ENCODE data around the gene SNRNP48.

SNRNP48 gene, protein sequence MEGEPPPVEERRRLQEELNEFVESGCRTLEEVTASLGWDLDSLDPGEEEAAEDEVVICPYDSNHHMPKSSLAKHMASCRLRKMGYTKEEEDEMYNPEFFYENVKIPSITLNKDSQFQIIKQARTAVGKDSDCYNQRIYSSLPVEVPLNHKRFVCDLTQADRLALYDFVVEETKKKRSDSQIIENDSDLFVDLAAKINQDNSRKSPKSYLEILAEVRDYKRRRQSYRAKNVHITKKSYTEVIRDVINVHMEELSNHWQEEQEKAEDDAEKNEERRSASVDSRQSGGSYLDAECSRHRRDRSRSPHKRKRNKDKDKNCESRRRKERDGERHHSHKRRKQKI

DNA sequence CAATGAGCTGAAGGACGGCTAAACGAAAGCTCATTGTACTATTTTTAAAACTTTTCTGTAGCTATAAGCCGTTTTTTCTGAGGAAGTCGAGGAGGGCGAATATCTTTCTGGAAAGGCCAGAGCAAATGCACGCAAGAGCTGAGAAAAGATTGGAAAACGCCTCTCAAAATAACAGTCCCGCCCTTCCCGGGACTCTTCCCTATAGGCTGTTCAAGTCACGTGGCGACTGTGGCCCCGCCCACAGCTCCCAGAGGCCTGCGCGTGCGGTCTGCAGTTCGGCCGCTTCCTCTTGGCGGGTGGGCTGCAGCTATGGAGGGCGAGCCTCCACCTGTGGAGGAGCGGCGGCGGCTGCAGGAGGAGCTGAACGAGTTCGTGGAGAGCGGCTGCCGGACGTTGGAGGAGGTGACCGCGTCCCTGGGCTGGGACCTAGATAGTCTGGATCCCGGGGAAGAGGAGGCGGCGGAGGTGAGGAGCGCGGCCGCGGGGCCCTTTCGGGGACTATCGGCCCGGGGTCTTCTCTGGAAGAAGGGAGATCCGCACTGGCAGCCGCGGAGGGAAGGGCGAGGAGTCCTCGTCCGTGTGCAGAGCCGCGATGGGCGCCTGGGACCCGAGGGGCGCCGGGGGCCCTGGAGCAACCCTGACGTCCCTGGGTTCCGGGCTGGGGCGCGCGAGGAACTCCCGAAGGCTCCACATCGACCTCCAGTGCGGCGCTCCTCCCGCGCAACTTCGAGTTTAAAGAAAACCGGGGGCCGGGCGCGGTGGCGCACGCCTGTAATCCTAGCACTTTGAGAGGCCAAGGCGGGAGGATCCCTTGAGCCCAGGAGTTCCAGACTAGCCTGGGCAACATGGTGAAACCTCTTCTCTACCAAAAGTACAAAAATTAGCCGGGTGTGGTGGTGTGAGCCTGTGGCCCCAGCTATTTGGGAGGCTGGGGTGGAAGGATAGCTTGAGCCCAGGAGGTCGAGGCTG lies at the start of gene SNRNP48:
Gene SNRNP48 (plus strand): TSS at position 250 of the 969 bp plus-strand sequence. CDS start 60 bp downstream, at position 310.
- ATAC-seq = peak; percentile 99 to 100

DNA sequence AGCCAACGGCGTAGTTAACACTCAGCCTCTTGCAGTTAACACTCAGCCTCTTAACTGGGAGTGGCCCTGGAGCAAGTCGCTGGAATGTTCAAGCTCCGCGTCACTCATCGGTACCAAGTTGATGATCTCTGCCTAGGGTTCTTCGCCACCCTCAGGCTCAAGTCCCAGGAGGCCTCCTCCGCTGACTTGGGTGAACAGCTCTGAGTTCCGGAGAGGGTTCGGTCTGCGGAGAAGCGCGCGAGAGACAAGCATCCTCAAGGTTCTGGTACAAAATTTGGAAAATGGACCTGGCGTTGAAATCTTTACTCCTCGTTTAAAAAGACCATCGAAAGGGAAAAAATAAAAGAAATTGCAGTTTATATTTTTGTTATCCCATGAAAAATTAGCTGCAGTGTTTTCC lies 49.4 kb upstream of the SNRNP48 start:
- no peak for ATAC-seq

DNA sequence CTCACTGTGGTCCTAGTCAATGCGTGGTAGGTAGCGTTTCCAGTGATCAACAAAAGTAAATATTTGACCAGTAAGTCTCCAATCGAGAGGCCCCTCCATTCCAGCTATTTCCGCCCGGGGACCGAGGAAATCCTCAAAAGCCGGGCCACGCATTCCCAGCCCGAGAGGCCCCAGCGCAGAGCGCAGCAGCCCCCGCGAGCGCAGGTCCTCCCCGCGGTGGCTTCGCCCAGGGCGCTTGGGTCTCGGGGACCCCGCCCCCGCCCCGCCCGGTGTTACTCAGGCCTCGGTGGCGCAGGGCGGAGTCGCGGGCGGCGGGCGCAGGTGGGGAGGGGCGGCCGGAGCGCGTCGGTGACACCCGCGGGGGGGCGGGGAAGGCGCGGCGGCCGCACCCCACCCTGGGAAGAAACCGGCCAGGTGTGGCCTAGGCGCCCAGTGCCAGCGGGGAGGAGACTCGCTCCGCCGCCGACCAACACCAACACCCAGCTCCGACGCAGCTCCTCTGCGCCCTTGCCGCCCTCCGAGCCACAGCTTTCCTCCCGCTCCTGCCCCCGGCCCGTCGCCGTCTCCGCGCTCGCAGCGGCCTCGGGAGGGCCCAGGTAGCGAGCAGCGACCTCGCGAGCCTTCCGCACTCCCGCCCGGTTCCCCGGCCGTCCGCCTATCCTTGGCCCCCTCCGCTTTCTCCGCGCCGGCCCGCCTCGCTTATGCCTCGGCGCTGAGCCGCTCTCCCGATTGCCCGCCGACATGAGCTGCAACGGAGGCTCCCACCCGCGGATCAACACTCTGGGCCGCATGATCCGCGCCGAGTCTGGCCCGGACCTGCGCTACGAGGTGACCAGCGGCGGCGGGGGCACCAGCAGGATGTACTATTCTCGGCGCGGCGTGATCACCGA lies 48.6 kb upstream of the SNRNP48 start, which contains the start of gene DSP:
Gene DSP (plus strand): TSS at position 497 of the 890 bp plus-strand sequence. CDS start 245 bp downstream, at position 742.
- peak; percentile 44 to 59 for ATAC-seq

DNA sequence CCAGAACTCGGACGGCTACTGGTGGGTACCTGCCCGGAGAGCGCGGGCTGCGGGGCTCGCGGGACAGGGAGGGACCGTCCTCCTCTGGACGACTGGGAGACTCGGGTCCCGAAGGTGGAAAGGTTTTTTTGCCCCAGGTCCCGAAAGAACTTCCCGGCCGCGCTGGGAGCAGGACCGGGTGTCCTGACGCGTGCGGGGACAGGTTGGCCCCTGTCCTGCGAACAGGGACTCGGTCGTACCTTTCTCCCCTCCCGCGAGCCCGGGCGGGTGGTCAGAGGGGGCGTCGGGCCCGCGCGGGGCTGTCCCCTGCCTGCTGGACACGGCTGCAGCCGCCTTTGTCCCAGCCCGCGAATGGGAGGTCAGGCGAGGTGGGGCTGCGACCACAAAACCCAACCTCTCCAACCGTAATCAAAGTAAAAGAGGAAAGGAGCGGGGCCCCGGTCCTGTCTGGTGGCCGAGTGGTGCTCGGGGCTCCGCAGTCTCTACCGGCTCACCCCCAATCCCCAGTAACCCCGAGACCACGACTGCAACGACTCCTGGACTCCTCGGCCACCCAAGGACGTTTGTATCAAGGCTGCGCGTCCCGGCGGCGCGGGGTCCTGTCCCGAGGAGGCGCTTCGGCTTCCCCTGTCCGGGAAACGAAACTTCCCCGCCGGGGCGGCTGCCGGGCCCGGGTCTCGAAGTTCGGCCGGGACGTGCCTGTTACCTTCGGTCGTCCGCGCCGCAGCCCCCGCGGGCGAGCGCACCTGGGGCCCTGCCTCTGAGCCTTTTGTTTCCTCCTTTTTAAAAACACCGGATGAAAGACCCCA lies 47.7 kb upstream of the SNRNP48 start:
- peak in 1 of 2 donors; percentile 22 for ATAC-seq

DNA sequence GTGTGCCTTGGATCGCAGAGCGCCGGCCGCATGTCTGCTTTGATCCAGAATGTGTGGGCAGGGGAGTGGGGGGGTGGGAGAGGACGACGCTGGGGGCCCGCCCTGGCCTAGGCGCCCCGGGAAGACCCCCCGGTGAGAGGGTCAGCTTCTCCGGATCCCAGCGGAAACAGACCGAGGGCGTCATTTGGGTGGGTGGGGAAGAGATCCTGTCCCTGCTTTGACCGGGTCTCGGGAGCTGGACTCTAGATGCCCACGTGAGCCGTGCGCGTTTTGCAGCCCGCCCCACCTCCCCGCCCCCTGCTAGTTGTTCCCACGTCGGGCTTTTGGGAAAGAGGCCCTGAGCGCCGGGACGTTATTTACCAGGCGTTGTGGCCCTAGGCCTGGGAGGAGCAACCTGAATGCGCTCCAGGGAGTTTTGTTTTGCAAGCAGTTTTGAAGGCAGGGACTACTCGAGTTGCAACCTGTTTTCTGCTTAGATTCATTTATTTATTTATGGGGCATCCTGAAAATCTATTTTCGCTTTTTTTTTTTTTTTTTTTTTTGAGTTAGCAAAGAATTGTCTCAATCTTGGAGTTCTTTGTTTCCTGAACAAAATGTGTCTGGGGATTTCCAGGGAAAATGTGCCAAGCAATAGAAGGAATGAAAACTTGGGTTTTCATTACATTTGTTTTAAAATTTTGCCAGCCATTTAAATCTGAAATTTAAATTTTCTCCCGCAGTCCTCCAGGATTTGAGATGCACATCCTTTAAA lies 46.9 kb upstream of the SNRNP48 start:
- no peak for ATAC-seq

DNA sequence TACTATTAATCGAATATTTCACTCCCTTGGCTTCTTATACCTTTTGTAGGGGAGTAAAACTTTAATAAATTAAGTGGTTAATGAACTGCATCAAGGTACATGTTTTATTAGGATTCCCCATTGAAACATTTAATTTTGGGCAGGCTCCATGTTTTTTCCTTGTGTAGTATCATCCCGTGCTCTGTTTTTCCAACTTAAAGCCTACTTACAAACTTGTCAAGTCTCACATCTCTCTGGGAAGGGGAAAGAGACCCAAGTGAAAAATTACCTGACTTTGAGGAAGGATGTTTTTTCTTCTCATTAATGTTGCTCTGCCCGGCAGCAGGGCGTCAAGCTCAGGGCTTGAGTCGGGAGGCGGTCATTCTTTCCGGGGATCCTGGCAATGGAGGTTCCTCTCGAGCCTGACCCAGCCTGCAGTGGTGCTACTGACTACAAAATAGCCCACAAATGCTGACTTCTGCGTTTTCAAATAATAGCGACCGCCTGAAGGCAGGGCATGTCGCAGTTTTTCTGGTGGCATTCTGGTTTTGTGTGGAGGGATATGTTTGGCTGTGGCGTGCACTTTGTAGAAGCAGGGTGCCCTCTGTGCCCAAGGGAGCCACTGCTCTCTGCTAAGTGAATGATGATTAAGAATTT lies 46.1 kb upstream of the SNRNP48 start:
- no peak for ATAC-seq

DNA sequence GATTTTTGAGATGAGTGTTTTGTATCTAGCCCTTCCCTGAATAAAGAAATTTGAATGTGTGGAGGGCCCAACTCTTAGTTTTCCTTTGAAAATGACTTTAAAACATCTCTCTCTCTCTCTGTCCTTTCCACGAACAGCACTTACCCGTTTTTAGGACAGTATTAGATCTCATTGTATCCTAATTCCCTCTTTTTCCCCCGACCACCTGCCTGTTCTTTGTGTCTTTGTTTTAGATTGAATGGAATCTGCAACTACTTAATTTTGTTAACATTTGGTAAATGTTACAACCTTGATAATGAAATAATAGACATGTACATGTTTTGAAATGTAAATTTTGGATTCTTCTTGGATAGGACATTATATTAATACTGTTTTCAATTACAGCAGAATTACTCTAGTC lies 45.4 kb upstream of the SNRNP48 start:
- ATAC-seq = no peak

DNA sequence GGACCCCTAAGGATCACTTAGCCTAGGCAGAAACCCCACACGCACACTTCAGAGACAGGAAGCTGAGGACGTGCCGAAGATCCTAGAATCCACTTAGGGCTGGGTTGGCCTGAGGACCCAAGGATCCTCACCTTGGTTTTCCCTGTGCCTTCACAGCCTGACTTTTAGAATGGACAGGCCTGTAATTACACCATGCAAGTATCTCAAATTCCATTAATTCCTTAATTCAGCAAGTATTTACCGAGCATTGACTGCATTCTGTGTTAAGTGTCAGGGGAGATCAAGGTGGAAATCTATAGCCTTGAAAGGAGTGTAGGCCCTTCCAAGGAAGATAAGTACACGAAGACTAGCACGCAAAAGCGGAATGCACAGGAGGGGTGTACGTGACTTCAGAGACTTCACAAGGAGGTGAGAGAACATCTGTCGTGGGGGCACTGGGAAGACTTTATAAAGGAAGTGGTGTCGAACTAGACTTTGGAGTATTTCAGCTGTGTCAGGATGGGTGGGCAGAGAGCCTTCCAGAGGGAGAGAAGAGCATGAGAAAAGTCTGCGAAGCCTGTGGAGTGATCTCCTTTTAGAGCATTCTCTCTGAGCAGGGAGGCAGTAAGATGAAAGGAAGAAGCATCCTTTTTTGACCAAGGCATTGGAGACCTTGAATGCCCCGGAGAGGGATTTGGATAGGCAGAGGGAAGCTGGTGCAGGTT lies 44.5 kb upstream of the SNRNP48 start:
- no peak for ATAC-seq

DNA sequence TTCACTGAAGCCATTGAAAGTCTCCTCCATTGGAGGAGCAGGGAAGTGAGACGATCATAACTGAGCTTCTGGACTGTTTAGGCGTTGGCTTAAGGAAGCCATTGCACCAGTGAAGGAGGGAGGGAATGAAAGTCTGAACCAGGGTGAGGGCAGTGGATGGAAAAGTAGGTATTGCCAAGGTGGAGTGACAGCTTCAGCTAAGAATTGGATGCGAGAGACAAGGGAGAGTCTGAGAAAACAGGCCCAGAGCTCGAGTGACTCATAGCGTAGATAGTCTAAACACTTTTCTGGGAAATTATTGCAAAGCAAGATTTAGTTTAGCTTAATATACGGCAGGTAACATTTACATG lies 44.0 kb upstream of the SNRNP48 start:
- ATAC-seq = no peak

DNA sequence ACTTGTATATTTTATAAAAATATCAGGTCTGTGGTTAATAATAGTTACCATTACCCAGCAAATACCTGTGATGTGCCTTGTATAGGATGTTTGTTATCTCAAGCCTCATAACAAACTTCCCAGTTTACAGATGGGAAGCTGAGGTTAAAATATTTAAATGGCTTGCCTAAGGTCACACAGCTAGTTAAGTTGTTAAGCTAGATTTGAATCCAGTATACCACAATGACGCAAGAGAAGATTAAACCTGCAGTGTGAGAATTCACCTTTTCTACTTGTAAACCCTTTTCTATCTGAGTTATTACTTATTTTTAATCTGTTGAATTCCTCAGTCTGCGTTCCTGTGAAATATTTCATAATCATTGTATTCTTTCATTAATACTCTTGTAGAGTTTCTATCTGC lies 43.6 kb upstream of the SNRNP48 start:
- ATAC-seq = no peak

DNA sequence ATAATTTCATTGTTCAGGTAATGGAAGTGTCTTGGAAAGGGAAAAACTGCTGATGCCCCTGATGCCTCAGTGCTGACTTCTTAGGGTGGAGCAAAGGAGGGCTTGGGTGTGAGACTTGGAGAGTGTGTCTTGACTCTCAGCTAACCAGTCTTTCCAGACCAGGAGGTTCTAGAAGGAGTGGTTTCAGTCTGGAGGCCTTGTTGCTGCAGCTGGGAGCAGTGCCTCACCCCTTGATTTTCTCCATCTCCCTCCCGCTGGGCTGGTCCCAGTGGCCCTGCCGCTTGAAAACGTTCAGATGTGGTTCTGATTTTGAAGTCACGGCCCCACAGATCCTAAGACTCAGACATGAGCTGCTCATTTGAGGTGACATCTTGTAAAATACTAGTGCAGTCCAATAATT lies 43.1 kb upstream of the SNRNP48 start:
- ATAC-seq = no peak

DNA sequence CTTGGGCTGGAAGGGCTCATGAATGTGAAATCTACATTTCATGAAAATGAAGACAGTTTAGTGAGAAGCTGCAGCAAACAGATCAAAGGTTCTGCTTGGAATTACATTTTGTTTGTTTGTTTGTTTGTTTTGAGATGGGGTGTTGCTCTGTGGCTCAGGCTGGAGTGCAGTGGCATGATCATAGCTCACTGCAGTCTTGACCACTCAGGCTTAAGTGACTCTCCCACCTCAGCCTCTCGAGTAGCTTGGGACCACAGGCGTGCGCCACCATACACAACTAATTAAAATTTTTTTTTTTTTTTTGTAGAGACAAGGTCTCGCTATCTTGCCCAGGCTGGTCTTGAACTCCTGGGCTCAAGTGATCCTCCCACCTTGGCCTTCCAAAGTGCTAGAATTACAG lies 42.7 kb upstream of the SNRNP48 start:
- ATAC-seq = no peak

DNA sequence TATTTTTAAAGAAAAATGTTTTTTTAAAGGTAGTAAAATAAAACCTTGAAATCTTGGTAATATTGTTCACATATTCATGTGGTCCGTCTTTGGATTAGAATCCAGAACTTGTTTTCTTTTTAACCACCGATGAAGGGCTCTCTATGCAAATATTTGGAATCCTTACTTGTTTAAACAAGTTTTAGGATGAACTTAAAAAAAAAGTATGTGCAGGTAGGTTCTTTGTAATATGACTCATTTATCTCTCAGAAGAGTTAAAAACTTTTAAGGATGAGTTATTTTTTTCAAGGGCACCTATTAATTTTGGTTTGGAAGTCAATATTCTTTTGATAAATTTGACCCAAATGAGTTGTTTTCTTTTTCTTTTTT lies 39.6 kb upstream of the SNRNP48 start:
- ATAC-seq = no peak

DNA sequence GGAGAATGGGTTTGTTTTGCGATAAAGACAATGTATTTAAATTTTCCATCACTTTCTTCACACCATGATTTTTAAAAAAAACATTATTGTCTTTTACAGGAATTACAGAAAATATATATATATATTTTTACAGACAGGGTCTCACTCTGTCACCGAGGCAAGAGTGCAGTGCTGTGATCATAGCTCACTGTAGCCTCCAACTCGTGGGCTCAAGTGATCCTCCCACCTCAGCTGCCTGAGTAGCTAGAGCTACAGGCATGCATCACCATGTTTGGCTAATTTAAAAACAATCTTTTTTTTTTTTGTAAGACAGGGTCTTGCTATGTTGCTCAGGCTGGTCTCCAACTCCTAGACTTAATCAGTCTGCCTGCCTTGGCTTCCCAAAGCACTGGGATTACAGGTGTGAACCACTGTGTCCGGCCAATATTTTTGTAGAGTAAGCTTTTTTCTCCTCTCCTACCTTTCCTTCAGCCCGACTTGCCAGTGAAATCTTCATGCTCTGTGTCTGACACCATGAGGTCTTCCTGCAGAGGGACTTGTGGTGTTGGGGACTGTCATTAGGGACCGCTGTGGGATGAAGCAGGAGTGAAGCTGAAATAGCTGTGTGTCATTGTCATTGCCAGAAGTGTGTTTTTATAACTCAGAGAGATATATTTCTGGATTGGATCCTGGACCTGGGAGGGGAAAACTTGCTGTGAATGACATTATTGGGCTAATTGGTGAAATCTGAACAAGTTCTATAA lies 35.3 kb upstream of the SNRNP48 start:
- no peak for ATAC-seq

DNA sequence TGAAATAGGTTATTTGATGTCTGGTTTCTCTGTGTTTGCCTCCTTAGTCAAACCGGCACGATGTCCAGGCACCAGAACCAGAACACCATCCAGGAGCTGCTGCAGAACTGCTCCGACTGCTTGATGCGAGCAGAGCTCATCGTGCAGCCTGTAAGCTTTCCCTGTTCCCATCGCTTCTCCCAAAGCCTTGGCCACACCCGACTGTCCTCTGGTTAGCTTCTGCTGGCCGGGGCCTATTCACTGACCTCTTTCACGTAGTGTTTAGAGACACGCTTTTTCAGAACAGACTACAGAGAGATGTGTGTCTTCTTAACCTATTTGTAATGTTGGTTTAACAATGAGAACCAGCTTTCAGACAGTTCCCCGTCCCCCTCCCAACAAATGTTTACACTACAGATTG lies 34.3 kb upstream of the SNRNP48 start:
- no peak for ATAC-seq

DNA sequence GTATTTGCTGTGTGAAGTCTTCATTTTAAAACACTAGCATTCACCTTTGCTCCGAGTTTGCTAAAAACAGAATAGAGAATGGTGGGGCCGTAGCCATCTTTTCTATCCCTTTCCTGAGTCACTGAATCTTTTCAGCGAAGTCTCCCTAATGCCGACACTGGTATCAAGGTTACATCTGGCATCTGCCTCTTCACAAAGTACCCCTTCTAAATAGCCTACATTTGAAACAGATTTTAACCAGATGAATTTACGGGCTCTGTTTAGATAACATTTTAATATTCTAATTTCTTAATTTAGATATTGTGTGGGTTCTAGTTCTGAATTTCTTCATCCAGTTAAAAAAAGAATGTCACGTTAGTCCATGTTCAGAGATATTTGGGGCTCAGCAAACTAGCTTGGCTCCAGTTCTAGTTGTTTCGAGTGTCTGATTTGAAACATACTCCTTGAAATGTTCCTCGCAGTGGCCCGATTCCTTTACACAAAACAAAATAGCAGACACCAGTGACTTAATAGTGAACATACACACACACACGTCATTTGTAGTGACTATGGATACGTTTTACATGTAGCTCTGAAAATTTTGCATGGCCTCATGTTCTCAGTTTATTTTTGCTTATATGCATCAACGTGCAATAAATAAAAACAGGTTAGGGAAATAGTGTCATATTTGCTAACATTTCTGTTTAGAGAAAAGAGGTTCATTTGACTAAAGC lies 33.4 kb upstream of the SNRNP48 start:
- no peak for ATAC-seq

DNA sequence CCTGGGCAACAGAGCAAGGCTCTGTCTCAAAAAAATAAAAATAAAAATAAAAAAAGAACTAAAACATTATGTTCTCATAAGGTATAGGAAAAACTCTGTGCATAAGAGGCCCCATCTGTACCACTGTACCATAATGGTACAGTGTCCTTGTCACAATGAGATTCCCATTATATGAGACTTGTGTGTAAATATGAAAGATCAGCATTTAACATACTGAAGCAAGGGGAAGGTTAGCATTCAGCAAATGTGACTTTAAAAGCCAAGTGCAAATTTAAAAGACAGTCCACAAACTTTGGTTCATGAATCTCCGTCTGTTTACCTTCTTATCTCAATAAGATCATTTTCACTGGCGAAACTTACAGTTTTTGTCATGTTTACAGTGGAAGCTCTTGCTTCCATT lies 32.3 kb upstream of the SNRNP48 start:
- ATAC-seq = no peak

DNA sequence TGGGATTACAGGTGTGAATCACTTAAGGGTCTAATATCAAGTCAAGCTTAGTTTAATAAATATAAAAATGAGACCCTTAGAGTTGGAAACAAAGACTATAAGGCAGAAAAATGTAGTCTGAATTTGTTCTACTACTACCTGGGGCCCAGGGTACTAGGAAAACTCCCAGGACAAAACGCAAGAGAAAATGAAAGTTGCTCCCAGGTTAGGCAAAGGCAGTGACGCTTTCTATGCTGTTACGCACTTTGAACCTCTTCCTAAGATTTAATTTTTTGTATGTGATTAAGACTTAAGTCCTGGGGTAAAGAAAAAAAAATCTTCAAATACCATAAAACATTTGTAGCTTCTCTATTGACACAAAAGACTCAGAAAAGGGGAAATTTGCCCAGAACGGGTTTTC lies 31.2 kb upstream of the SNRNP48 start:
- ATAC-seq = no peak

DNA sequence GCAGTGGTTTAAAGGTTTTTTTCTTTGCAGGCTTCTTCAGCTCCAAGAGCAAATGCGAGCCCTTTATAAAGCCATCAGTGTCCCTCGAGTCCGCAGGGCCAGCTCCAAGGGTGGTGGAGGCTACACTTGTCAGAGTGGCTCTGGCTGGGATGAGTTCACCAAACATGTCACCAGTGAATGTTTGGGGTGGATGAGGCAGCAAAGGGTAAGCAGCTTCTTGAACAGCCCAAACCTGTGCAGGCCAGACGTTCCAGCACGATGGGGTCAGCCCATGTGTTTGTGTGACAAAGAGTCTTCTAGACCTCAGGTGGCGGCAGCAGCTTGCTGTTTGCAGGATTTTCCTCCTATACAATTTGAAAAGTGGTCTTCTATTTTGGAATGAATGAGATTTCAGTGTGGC lies 30.8 kb upstream of the SNRNP48 start:
- no peak for ATAC-seq

Measured in activated CD4-positive, CD25-positive, alpha-beta regulatory T cell treated with anti-CD3 and anti-CD28 coated beads, Interleukin-2, amount 50 U/mL, for 24 hours (primary cell).